ENCODE measurements around the gene GPHN.
"Not testable (repeated sequence)": the region's sequence is repeated elsewhere in the genome, so short reads cannot be mapped to it uniquely, and the experiment has no call there.

DNA sequence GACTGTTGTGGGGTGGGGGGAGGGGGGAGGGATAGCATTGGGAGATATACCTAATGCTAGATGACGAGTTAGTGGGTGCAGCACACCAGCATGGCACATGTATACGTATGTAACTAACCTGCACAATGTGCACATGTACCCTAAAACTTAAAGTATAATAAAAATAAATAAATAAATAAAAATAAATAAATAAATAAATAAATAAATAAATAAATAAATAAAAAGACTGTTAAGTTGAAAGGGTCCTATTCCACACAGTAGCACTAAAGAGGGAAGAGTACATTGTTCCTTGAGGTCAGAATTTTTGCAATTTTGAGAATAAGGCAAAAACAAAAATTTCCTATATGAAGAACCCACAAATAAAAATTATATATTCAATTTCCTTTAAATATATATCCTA is 329.5 kb downstream of the GPHN start:
- TF ChIP-seq, protein P1, sequence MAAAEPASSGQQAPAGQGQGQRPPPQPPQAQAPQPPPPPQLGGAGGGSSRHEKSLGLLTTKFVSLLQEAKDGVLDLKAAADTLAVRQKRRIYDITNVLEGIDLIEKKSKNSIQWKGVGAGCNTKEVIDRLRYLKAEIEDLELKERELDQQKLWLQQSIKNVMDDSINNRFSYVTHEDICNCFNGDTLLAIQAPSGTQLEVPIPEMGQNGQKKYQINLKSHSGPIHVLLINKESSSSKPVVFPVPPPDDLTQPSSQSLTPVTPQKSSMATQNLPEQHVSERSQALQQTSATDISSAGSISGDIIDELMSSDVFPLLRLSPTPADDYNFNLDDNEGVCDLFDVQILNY (CRISPR knock-in tag; IDR thresholded peaks at IDR 0.05): not testable (repeated sequence)
- TF ChIP-seq, protein P2, sequence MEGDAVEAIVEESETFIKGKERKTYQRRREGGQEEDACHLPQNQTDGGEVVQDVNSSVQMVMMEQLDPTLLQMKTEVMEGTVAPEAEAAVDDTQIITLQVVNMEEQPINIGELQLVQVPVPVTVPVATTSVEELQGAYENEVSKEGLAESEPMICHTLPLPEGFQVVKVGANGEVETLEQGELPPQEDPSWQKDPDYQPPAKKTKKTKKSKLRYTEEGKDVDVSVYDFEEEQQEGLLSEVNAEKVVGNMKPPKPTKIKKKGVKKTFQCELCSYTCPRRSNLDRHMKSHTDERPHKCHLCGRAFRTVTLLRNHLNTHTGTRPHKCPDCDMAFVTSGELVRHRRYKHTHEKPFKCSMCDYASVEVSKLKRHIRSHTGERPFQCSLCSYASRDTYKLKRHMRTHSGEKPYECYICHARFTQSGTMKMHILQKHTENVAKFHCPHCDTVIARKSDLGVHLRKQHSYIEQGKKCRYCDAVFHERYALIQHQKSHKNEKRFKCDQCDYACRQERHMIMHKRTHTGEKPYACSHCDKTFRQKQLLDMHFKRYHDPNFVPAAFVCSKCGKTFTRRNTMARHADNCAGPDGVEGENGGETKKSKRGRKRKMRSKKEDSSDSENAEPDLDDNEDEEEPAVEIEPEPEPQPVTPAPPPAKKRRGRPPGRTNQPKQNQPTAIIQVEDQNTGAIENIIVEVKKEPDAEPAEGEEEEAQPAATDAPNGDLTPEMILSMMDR (IDR thresholded peaks at IDR 0.05): not testable (repeated sequence)
- TF ChIP-seq, protein P3, sequence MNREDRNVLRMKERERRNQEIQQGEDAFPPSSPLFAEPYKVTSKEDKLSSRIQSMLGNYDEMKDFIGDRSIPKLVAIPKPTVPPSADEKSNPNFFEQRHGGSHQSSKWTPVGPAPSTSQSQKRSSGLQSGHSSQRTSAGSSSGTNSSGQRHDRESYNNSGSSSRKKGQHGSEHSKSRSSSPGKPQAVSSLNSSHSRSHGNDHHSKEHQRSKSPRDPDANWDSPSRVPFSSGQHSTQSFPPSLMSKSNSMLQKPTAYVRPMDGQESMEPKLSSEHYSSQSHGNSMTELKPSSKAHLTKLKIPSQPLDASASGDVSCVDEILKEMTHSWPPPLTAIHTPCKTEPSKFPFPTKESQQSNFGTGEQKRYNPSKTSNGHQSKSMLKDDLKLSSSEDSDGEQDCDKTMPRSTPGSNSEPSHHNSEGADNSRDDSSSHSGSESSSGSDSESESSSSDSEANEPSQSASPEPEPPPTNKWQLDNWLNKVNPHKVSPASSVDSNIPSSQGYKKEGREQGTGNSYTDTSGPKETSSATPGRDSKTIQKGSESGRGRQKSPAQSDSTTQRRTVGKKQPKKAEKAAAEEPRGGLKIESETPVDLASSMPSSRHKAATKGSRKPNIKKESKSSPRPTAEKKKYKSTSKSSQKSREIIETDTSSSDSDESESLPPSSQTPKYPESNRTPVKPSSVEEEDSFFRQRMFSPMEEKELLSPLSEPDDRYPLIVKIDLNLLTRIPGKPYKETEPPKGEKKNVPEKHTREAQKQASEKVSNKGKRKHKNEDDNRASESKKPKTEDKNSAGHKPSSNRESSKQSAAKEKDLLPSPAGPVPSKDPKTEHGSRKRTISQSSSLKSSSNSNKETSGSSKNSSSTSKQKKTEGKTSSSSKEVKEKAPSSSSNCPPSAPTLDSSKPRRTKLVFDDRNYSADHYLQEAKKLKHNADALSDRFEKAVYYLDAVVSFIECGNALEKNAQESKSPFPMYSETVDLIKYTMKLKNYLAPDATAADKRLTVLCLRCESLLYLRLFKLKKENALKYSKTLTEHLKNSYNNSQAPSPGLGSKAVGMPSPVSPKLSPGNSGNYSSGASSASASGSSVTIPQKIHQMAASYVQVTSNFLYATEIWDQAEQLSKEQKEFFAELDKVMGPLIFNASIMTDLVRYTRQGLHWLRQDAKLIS (CRISPR knock-in tag; IDR thresholded peaks at IDR 0.05; ENCODE audit: borderline replicate concordance): not testable (repeated sequence)
- TF ChIP-seq, protein P4, sequence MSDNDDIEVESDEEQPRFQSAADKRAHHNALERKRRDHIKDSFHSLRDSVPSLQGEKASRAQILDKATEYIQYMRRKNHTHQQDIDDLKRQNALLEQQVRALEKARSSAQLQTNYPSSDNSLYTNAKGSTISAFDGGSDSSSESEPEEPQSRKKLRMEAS (CRISPR knock-in tag; IDR thresholded peaks at IDR 0.05): not testable (repeated sequence)
- TF ChIP-seq ELF4, TCF7 (CRISPR knock-in tag; IDR thresholded peaks at IDR 0.05; ENCODE audit: low read depth): not testable (repeated sequence)
- TF ChIP-seq, protein P5, sequence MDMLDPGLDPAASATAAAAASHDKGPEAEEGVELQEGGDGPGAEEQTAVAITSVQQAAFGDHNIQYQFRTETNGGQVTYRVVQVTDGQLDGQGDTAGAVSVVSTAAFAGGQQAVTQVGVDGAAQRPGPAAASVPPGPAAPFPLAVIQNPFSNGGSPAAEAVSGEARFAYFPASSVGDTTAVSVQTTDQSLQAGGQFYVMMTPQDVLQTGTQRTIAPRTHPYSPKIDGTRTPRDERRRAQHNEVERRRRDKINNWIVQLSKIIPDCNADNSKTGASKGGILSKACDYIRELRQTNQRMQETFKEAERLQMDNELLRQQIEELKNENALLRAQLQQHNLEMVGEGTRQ (CRISPR knock-in tag; IDR thresholded peaks at IDR 0.05): not testable (repeated sequence)
- TF ChIP-seq, protein P6, sequence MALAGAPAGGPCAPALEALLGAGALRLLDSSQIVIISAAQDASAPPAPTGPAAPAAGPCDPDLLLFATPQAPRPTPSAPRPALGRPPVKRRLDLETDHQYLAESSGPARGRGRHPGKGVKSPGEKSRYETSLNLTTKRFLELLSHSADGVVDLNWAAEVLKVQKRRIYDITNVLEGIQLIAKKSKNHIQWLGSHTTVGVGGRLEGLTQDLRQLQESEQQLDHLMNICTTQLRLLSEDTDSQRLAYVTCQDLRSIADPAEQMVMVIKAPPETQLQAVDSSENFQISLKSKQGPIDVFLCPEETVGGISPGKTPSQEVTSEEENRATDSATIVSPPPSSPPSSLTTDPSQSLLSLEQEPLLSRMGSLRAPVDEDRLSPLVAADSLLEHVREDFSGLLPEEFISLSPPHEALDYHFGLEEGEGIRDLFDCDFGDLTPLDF (CRISPR knock-in tag; IDR thresholded peaks at IDR 0.05): not testable (repeated sequence)
